Peyer's patch (tissue), 4 donors: ENCODE measurements around the gene AKAP10.

ENCODE experiments used
- CTCF ChIP-seq, 6 experiments: fragments of 450-650 bp in 4 of 6; fragments of 200-600 bp in 2 of 6; sonication (generic) in 1 of 6; IDR thresholded peaks; one replicate each; pipeline ENCODE4 v1.5.1; 2017 to 2019; ENCODE audit warnings: antibody characterized with exemption in 6 of 6, mild to moderate bottlenecking in 3 of 6, moderate library complexity in 1 of 6
- POLR2A ChIP-seq, 2 donors: fragments of 450-650 bp; IDR thresholded peaks; one replicate each; pipeline ENCODE4 v1.5.1; 2017; ENCODE audit warnings: antibody characterized with exemption in 2 of 2, mild to moderate bottlenecking in 2 of 2, moderate library complexity in 2 of 2

- TF ChIP-seq POLR2A (IDR thresholded peaks at IDR 0.05): no peak
- TF ChIP-seq CTCF (IDR thresholded peaks at IDR 0.05): peak in 2 of 6 experiments; percentile 17 to 23
These were observed 32.7 kb upstream of the AKAP10 start for GRCh38 chr17:20010099-20010863.
